NK-92 treated with Interleukin-12 subunit alpha and Interleukin-12 subunit beta, amount 100 ng/mL, for 24 hours (cell line): ENCODE results near the gene ARFGEF3.
"Not testable (repeated sequence)": the region's sequence is repeated elsewhere in the genome, so short reads cannot be mapped to it uniquely, and the experiment has no call there.

Experiments used
- DNase-seq: peaks from one replicate; lab custom pipeline; 2025; lab: John Stamatoyannopoulos, UW

ARFGEF3 gene

DNA sequence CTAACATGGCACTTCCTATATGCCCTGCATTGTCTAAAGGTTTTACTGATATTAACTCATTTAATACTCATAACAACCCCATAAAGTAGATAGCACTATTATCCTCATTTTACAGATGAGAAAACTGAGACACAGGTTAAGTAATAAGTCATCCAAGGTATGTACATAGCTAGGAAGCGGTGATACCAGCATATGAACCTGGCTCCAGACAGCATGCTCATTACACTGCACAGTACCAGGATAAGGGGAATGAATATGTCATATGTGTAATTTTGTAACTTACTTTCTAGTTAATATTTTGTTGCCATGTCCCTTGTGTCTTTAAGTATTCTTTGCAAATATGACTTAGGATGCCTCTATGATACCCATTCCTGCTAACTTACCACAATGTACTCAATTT is 109.7 kb downstream of the ARFGEF3 start:
- no peak for DNase-seq

DNA sequence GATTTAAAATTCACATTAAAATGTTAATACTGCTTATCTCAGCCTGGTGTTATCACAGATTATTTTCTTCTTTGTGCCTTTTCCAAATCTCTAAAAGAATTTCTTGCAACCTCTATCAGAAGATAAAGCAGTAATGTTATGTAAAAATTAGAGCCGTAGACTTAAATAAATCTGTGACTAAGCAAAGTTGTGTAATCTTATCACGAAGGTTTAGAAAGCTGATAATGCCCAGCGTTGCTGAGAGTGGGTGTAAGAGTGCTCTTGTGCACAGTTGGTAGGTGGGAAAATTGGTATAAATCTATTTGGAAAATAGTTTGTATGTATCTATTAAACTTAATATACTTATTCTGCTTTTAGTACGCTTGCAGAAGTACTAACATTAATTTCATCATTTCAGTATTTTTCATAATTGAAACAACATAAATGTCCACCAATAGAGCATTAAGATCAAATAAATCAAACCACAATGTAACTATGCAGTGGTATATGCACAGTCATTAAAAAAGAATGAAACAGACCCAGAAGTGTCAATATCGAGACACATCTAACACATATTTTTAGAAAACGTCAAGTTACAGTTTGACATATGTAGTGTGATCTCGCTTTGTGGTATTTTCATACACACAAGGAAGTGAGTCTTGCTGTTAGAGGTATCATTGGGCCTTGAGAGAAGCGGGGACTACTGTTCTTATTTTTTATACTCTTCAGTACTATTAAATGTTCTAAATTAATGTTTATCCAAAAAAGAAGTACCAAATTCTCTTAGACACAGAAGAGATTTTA is 111.0 kb downstream of the ARFGEF3 start:
- DNase-seq = no peak

GRCh38 chr6:138275976-138276375 is 114.2 kb downstream of the ARFGEF3 start:
- no peak for DNase-seq

GRCh38 chr6:138277835-138278234 is 116.1 kb downstream of the ARFGEF3 start:
- DNase-seq = no peak

DNA sequence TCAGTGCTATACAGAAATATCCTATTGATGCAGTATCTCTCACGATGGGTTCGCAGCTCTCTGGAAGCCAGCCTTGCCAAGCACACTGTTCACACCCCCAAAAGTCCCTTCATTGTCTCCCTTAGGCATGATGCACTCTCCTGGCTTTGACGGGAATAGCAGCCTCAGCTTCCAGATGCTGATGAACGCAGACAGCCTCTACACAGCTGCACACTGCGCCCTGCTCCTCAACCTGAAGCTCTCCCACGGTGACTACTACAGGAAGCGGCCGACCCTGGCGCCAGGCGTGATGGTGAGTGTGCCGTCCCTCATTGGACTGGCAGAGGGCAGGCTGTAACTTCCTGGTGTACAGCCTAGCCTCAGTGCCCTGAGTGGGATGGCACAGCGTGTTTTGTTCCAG is 116.6 kb downstream of the ARFGEF3 start:
- DNase-seq = no peak

GRCh38 chr6:138285800-138286199 is 124.1 kb downstream of the ARFGEF3 start:
- DNase-seq = no peak

DNA sequence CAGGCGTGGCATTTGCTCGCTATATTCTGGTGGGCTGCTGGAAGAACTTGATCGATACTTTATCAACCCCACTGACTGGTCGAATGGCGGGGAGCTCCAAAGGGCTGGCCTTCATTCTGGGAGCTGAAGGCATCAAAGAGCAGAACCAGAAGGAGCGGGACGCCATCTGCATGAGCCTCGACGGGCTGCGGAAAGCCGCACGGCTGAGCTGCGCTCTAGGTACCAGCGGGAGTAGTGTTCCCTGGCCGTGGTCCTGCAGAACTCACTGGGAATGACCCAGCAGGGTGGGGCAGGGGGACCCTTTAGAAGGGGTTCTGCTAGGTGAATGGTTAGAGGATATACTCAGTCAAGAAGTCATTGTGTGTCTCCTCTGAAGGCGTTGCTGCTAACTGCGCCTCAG is 125.0 kb downstream of the ARFGEF3 start:
- no peak for DNase-seq

- no peak for DNase-seq
Measured at GRCh38 chr6:138287144-138287955, 125.6 kb downstream of the ARFGEF3 start.

DNA sequence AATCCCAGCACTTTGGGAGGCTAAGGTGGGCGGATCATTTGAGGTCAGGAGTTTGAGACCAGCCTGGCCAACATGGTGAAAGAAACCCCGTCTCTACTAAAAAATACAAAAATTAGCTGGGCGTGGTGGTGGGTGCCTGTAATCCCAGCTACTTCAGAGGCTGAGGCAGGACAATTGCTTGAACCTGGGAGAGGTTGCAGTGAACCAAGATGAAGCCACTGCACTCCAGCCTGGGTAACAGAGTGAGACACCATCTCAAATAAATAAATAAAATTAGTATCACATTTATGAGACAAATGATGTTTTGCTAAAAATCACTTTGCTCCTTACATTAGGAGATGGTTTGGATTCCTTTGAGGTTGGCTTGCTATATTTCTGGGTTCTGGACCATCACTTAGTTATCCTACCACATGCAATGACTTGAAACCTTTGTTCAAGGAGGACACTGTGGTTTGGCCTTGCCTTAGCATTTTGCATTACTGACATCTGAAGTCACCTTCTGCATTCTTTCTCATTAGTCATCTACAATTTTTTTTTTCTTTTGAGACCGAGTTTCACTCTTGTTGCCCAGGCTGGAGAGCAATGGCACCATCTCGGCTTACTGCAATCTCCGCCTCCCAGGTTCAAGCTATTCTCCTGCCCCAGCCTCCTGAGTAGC is 126.8 kb downstream of the ARFGEF3 start:
- not testable (repeated sequence) for DNase-seq

DNA sequence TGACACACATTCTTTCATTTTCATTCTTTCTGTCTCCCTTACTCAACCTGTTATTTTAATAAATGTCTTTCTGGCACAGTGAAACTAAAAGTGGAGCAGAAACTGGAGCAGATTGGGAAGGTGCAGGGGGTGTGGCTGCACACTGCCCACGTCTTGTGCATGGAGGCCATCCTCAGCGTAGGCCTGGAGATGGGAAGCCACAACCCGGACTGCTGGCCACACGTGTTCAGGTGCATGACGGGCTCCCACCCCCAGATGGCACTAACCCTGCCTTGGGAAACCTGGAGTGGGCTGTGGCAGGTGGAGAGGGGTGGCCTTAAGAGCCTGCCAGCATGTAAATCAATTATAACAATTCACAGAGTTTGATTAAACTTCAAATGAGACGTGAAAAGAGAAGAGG is 128.0 kb downstream of the ARFGEF3 start:
- DNase-seq = no peak

GRCh38 chr6:138290423-138290962 is 128.8 kb downstream of the ARFGEF3 start:
- DNase-seq = no peak

- no peak for DNase-seq
Measured at GRCh38 chr6:138291036-138291848, 129.5 kb downstream of the ARFGEF3 start.

DNA sequence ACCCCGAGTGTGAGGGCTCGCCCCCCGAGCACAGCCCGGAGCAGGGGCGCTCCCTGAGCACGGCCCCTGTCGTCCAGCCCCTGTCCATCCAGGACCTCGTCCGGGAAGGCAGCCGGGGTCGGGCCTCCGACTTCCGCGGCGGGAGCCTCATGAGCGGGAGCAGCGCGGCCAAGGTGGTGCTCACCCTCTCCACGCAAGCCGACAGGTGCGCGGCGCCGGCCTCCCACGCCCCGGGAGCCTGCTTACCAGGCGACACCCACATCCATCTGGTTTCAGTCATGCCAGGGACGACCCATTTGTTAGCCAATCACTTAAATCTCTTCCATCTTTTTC is 130.1 kb downstream of the ARFGEF3 start:
- DNase-seq = no peak

- no peak for DNase-seq
Measured at GRCh38 chr6:138292482-138292881, 130.7 kb downstream of the ARFGEF3 start.

DNA sequence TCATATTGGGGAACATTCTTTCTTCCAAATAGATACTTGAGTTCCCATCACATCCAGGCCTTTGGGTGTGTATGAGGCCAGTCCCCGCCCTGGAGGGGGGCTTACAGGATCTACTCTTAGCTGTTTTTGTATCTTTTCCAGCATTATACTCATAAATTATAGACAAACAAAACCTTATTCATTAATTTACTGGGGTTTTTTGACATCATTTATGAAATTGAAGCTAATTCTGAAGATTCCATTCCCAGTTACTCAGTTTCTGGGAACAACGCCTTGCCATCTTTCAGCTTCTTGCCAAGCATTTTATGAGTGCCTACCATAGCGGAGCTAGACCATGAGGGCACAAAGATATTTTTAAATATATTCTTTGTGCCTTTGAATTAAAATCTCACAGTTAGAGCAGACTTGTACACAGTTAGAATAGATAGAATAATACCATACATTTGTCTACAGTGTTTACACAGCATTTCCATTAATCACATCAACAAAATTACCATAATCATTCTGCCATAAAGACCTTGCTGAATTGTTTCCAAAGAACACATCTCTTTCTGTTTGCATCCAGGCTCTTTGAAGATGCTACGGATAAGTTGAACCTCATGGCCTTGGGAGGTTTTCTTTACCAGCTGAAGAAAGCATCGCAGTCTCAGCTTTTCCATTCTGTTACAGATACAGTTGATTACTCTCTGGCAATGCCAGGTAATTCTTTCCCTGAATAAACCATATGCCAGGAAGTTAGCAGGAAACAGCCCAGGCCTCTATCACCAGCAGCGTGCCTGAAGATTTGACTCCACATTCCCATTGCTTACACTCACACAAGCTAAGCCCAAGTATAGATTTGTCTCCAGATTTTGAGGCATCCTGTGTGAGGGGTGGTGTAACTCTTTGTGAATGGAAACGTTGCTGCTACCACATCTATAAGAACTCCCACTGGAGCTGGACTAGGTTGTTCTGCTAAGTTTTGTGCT is 132.0 kb downstream of the ARFGEF3 start:
- no peak for DNase-seq

DNA sequence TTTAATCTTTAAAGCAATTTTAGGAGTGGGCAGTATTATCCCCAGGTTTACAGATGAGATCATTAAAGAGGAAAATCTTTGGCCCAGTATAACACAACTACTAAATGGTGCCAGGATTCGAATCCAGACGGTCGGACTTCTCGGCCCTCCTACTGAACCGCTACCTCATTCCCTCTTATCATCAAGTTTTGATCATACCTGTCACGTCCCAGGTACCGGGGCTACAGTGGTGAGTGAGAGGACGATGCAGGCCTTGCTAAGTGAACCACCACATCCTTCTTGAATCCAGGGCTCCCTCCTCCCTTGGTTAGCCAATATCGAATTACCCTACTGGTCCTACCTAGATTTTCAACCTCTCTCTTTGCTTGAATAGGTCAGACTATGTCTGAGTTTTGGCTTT is 134.6 kb downstream of the ARFGEF3 start:
- no peak for DNase-seq

GRCh38 chr6:138296786-138297185 is 135.0 kb downstream of the ARFGEF3 start:
- no peak for DNase-seq

DNA sequence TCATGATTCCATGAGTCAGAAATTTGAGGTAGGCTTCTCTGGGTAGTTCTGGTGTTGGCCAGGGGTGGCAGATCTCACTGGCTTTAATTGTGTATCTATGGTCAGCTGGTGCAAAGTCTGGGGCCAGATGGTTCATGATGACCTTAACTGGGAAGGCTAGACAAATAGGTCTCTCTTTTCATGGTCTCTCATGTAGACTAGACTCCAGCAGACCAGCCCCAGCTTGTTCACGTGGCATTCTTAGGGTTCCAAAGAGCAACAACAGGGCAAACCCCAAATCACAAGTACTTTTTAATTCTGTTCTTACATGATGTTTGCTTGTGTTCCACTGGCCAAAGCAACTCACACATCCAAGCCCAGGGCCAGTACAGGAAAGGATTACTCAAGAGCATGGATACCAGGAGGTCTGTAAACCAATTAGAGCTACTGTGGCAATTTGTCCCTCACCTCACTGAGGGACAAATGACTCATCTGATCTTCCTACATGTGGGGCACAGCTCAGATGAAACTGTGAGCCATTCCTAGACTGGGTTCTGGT is 136.1 kb downstream of the ARFGEF3 start:
- DNase-seq = no peak

DNA sequence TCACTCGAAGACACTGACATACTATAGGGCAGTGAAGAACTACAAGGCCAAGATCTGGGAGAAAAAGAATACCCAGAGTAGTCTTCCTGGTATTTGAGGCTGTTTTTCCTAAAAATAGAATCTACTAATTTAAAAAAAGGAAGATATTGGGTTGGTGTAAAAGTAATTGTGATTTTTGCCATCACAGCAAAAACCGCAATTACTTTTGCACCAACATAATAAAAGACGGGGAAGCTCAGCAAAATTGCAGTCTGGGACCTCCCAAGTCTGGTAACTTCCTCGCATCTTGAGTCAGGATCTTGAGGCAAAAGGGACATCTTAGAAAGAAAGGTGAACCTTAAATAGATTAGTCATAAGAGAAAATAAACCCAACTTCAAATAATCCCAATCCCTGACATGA is 138.7 kb downstream of the ARFGEF3 start:
- no peak for DNase-seq

DNA sequence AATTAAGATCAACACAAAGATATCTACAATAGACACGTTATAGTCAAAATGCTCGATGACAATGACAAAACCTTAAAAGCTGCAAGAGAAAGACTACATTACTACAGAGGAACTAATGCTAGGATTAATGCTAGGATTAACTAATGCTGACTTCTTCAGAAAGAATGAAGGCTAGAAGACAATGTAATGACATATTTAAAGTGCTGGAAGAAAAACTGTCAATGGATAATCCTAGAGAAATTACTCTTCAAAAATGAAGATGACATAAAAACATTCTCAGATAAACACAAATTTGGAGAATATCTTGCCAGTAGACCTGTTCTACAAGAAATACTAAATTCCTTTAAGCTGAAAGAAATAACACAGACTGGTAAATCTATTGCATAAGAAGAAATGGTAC is 140.8 kb downstream of the ARFGEF3 start:
- DNase-seq = no peak
